Measurements from ENCODE around the gene JAKMIP1. TPM values are rescaled to one million over a fixed set of nuclear protein-coding genes. Genes with fewer than 3 reads are reported as not detected.
"Not testable (repeated sequence)": the region's sequence is repeated elsewhere in the genome, so short reads cannot be mapped to it uniquely, and the experiment has no call there.

The JAKMIP1 gene
- total RNA-seq, 1 experiment from 2014 or later = not detected

DNA sequence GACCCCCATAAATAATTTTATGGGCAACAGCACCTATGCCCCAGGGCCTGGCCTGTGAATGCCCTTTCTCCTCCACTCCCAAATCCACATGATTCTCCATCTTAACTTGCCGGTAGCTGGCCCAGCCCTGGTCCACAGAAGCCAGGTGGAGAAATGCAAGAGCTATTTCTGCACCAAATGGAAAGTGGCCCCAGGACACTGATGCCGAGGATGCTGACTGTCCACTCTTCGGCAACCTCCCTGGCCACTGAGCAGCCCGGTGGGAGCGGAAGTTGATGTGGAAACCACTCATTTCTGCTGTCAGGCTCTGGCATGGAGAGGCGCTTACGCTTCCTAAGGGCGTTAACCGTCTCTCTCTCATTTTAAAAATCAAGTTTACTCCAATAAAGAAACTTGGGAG lies 58.8 kb downstream of the JAKMIP1 start:
- intact Hi-C loops (cut with micrococcal nuclease; ENCODE audit: unreplicated experiment) (no loop called here), in situ Hi-C loops (cut with HindIII; ENCODE audit: low pct_unique_long_range_greater_than_20kb, low sequenced_read_pairs) (no loop called here)
- no peak for ATAC-seq
- DNase-seq (ENCODE audit: low read depth, low spot score) = no peak
- POLR2A ChIA-PET = no interaction called here
- no TSS peak for BruUV-seq (replicated peaks)
- Histone ChIP-seq H3K4me1 (ENCODE audit: control insufficient read depth, insufficient read depth, low read length) (no peaks in the 10 kb centered on the region), H3K4me3 (ENCODE audit: low read depth in 2 of 2, low read length in 2 of 2) (no peak overlapping the region), H3K36me3 (ENCODE audit: control insufficient read depth, insufficient read depth, low read length) (no peaks in the 10 kb centered on the region), H3K27me3 (ENCODE audit: control insufficient read depth, insufficient read depth, low read length) (no peaks in the 10 kb centered on the region; the same call in 1 of the 2 replicates), H3K27ac (ENCODE audit: low read length) (no peak overlapping the region), H3K9me3 (ENCODE audit: control insufficient read depth, insufficient read depth, low read depth, low read length) (no peaks in the 10 kb centered on the region)
- no peak for TF ChIP-seq SIN3A (IDR thresholded peaks at IDR 0.05; ENCODE audit: borderline replicate concordance, insufficient read depth, low read depth, low read length)
- TF ChIP-seq, protein P1, sequence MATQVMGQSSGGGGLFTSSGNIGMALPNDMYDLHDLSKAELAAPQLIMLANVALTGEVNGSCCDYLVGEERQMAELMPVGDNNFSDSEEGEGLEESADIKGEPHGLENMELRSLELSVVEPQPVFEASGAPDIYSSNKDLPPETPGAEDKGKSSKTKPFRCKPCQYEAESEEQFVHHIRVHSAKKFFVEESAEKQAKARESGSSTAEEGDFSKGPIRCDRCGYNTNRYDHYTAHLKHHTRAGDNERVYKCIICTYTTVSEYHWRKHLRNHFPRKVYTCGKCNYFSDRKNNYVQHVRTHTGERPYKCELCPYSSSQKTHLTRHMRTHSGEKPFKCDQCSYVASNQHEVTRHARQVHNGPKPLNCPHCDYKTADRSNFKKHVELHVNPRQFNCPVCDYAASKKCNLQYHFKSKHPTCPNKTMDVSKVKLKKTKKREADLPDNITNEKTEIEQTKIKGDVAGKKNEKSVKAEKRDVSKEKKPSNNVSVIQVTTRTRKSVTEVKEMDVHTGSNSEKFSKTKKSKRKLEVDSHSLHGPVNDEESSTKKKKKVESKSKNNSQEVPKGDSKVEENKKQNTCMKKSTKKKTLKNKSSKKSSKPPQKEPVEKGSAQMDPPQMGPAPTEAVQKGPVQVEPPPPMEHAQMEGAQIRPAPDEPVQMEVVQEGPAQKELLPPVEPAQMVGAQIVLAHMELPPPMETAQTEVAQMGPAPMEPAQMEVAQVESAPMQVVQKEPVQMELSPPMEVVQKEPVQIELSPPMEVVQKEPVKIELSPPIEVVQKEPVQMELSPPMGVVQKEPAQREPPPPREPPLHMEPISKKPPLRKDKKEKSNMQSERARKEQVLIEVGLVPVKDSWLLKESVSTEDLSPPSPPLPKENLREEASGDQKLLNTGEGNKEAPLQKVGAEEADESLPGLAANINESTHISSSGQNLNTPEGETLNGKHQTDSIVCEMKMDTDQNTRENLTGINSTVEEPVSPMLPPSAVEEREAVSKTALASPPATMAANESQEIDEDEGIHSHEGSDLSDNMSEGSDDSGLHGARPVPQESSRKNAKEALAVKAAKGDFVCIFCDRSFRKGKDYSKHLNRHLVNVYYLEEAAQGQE (IDR thresholded peaks at IDR 0.05; ENCODE audit: insufficient read depth in 1 of 2, low read depth in 2 of 2, low read length in 1 of 2) = no peak
- TF ChIP-seq, protein P2, sequence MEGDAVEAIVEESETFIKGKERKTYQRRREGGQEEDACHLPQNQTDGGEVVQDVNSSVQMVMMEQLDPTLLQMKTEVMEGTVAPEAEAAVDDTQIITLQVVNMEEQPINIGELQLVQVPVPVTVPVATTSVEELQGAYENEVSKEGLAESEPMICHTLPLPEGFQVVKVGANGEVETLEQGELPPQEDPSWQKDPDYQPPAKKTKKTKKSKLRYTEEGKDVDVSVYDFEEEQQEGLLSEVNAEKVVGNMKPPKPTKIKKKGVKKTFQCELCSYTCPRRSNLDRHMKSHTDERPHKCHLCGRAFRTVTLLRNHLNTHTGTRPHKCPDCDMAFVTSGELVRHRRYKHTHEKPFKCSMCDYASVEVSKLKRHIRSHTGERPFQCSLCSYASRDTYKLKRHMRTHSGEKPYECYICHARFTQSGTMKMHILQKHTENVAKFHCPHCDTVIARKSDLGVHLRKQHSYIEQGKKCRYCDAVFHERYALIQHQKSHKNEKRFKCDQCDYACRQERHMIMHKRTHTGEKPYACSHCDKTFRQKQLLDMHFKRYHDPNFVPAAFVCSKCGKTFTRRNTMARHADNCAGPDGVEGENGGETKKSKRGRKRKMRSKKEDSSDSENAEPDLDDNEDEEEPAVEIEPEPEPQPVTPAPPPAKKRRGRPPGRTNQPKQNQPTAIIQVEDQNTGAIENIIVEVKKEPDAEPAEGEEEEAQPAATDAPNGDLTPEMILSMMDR (IDR thresholded peaks at IDR 0.05) = no peak
- no peak for TF ChIP-seq POLR2AphosphoS5 (IDR thresholded peaks at IDR 0.05; ENCODE audit: low read depth, low read length)
- TF ChIP-seq TCF7L2 (IDR thresholded peaks at IDR 0.05; ENCODE audit: low read depth, low read length) = no peak
- CTCF ChIA-PET = interaction anchor here (0.6 kb wide), 2 partner anchors 8 to 522 kb away, joined by 5 to 7 read pairs; no protein-coding TSS in a partner anchor

DNA sequence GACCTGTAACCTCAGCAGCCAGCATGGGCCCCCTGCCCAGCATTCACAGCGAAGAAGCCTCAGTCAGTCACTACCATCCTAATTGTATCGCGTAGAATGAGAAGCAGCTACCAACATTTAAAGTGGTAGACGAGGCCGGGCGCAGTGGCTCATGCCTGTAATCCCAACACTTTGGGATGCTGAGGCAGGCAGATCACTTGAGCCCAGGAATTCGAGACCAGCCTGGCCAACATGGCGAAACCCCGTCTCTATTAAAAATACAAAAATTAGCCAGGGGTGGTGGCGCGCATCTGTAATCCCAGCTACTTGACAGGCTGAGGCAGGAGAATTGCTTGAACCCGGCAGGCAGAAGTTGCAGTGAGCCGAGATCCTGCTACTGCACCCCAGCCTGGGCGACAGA lies 59.3 kb downstream of the JAKMIP1 start:
- H3K9me3 ChIP-seq (ENCODE audit: control insufficient read depth, insufficient read depth, low read depth, low read length); BruUV-seq (replicated peaks); DNase-seq (ENCODE audit: low read depth, low spot score); H3K4me1 ChIP-seq (ENCODE audit: control insufficient read depth, insufficient read depth, low read length); ATAC-seq; intact Hi-C loops (cut with micrococcal nuclease; ENCODE audit: unreplicated experiment); H3K36me3 ChIP-seq (ENCODE audit: control insufficient read depth, insufficient read depth, low read length); POLR2A ChIA-PET; CTCF ChIA-PET; H3K27ac ChIP-seq (ENCODE audit: low read length); H3K4me3 ChIP-seq (ENCODE audit: low read depth in 2 of 2, low read length in 2 of 2); in situ Hi-C loops (cut with HindIII; ENCODE audit: low pct_unique_long_range_greater_than_20kb, low sequenced_read_pairs); H3K27me3 ChIP-seq (ENCODE audit: control insufficient read depth, insufficient read depth, low read length): not testable (repeated sequence)

DNA sequence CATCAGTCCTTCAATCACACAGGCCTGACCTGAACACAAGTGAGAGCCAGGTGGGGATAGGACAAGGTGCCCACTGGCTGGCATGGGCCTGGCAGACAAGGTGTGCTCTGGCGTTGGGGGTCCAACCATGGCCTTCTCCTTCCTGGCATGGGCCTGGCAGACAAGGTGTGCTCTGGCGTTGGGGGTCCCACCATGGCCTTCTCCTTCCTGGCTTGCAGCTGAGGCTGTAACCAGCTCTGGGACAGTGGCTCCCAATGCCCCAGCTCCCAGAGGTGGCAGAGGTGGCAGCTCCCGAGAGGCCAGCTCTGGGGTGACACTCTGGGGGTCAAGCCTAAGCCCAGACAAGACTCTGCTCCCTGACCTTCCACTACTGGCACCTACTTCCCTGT lies 62.6 kb downstream of the JAKMIP1 start:
- ChIA-PET POLR2A (interaction anchor here (0.6 kb wide), 2 partner anchors 29 to 423 kb away, joined by 5 to 8 read pairs; no protein-coding TSS in a partner anchor), CTCF (interaction anchor here (0.7 kb wide), 1 partner anchor 80 kb away, joined by 4 read pairs; no protein-coding TSS in a partner anchor)
- no TSS peak for BruUV-seq (replicated peaks)
- TF ChIP-seq, protein P1 (IDR thresholded peaks at IDR 0.05; ENCODE audit: insufficient read depth in 1 of 2, low read depth in 2 of 2, low read length in 1 of 2) = no peak
- TF ChIP-seq TCF7L2 (IDR thresholded peaks at IDR 0.05; ENCODE audit: low read depth, low read length) (no peak), POLR2AphosphoS5 (IDR thresholded peaks at IDR 0.05; ENCODE audit: low read depth, low read length) (no peak), SIN3A (IDR thresholded peaks at IDR 0.05; ENCODE audit: borderline replicate concordance, insufficient read depth, low read depth, low read length) (no peak)
- TF ChIP-seq, protein P2 (IDR thresholded peaks at IDR 0.05) = no peak
- ATAC-seq = no peak
- Histone ChIP-seq H3K27me3 (ENCODE audit: control insufficient read depth, insufficient read depth, low read length) (no peaks in the 10 kb centered on the region; the same call in 1 of the 2 replicates), H3K9me3 (ENCODE audit: control insufficient read depth, insufficient read depth, low read depth, low read length) (no peaks in the 10 kb centered on the region), H3K36me3 (ENCODE audit: control insufficient read depth, insufficient read depth, low read length) (no peaks in the 10 kb centered on the region), H3K27ac (ENCODE audit: low read length) (no peak overlapping the region), H3K4me3 (ENCODE audit: low read depth in 2 of 2, low read length in 2 of 2) (no peak overlapping the region), H3K4me1 (ENCODE audit: control insufficient read depth, insufficient read depth, low read length) (no peaks in the 10 kb centered on the region)
- intact Hi-C loops (cut with micrococcal nuclease; ENCODE audit: unreplicated experiment) (no loop called here), in situ Hi-C loops (cut with HindIII; ENCODE audit: low pct_unique_long_range_greater_than_20kb, low sequenced_read_pairs) (no loop called here)
- DNase-seq (ENCODE audit: low read depth, low spot score) = no peak
